NCI-H2107 treated with DMSO at 0.1 percent for 48 hours (cell line): ENCODE results near the gene OR52H1.
A peak's percentile ranks its signal among the peaks of the same experiment; 100 is the strongest.

Source experiments
- DNase-seq: peaks from one replicate; lab custom pipeline; 2025; ENCODE audit not compliant: unreplicated experiment; lab: John Stamatoyannopoulos, UW

Gene OR52H1

GRCh38 chr11:5534046-5534445 is 14.3 kb downstream of the OR52H1 start:
- DNase-seq = no peak

GRCh38 chr11:5531053-5531831 is 17.1 kb downstream of the OR52H1 start:
- DNase-seq = no peak

GRCh38 chr11:5528495-5528894 is 19.8 kb downstream of the OR52H1 start:
- no peak for DNase-seq

GRCh38 chr11:5527716-5528115 is 20.6 kb downstream of the OR52H1 start:
- no peak for DNase-seq

GRCh38 chr11:5524756-5525155 is 23.6 kb downstream of the OR52H1 start:
- peak; percentile 4 for DNase-seq

GRCh38 chr11:5522308-5522707 is 26.0 kb downstream of the OR52H1 start:
- DNase-seq = no peak

GRCh38 chr11:5521540-5521939 is 26.8 kb downstream of the OR52H1 start:
- DNase-seq = no peak

- DNase-seq = no peak
Observed at GRCh38 chr11:5516599-5516998, 31.7 kb downstream of the OR52H1 start, which contains the start of gene UBQLNL. TSS of gene UBQLNL (minus strand) at chr11:5516699. CDS start at chr11:5516441, 258 bp downstream.

- DNase-seq = no peak
Observed at GRCh38 chr11:5514841-5515240, 33.5 kb downstream of the OR52H1 start.

GRCh38 chr11:5509803-5510202 is 38.5 kb downstream of the OR52H1 start, which contains the start of gene UBQLN3:
TSS of gene UBQLN3 (minus strand) at chr11:5509957. CDS start at chr11:5509558, 399 bp downstream.
- DNase-seq = no peak

- DNase-seq = no peak
Observed at GRCh38 chr11:5508605-5509004, 39.7 kb downstream of the OR52H1 start.

- no peak for DNase-seq
Observed at GRCh38 chr11:5507933-5508305, 40.4 kb downstream of the OR52H1 start.

- DNase-seq = no peak
Observed at GRCh38 chr11:5507177-5507932, 41.0 kb downstream of the OR52H1 start.

GRCh38 chr11:5505363-5506048 is 42.8 kb downstream of the OR52H1 start:
- no peak for DNase-seq

GRCh38 chr11:5504403-5504921 is 43.9 kb downstream of the OR52H1 start:
- no peak for DNase-seq

- no peak for DNase-seq
Observed at GRCh38 chr11:5500393-5500801, 47.9 kb downstream of the OR52H1 start.

- no peak for DNase-seq
Observed at GRCh38 chr11:5499671-5500070, 48.7 kb downstream of the OR52H1 start.
